Measurements from ENCODE around the gene PJVK. TPM values are rescaled to one million over a fixed set of nuclear protein-coding genes. Genes with fewer than 3 reads are reported as not detected.

The PJVK gene
- polyA plus RNA-seq, 1 experiment: 3.4 TPM

DNA sequence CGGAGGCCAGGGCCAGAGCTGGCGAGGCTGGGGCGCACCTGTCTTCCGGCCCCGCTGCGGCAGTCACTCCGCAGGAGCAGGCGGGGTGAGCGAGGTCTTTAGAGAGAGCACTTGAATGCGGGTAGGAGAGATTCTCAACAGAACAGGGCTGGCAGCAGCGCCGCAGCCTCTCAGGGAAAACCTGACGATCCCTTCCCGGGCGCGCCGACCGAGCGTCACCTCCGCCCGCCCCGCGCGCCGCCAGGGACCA lies 729 bp upstream of the PJVK start:
- H3K27me3 ChIP-seq (ENCODE audit: control insufficient read depth, insufficient read depth, low read length): no peaks in the 10 kb centered on the region
- CTCF ChIA-PET: interaction anchor here (0.6 to 4.7 kb wide), 5 partner anchors 31 to 338 kb away, joined by 4 to 20 read pairs (median 5); partner anchors contain the start of gene RBM45
- H3K9me3 ChIP-seq (ENCODE audit: control insufficient read depth, insufficient read depth, low read length): no peaks in the 10 kb centered on the region; the same call in 1 of the 2 replicates
- H3K27ac ChIP-seq (ENCODE audit: low read depth, low read length): no peak overlapping the region
- H3K4me3 ChIP-seq (ENCODE audit: low read depth, low read length): peak overlapping the region; percentile 86
- TF ChIP-seq CTCF (IDR thresholded peaks at IDR 0.05; ENCODE audit: low read depth, low read length): no peak
- POLR2A ChIA-PET: interaction anchor here (0.6 to 1.5 kb wide), 6 partner anchors 15 to 1190 kb away, joined by 3 to 13 read pairs (median 3); partner anchors contain the start of genes PLEKHA3 and RBM45
- peak; percentile 1 for DNase-seq (ENCODE audit: low read depth, low spot score)

DNA sequence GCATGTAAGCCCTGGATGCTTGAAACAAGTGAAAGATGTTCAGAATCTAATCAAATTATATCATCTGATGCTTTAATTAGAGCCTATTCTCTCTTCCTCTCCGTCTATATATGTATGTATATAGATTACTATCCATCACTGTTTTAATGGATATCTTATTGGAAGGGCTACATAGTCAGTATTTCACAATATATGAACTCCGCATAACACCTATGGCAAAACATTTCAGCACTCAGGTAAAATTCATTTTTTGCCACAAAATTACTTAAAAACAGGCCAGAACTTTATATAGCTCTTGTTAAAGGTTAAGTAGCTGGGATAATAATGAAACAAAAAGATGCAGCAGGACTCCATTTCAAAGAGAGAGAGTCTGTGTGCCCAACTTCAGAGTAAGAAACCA lies 1.2 kb downstream of the PJVK start:
- Histone ChIP-seq H3K27me3 (ENCODE audit: control insufficient read depth, insufficient read depth, low read length) (no peaks in the 10 kb centered on the region), H3K4me3 (ENCODE audit: low read depth, low read length) (no peak overlapping the region), H3K9me3 (ENCODE audit: control insufficient read depth, insufficient read depth, low read length) (no peaks in the 10 kb centered on the region; the same call in 1 of the 2 replicates), H3K27ac (ENCODE audit: low read depth, low read length) (no peak overlapping the region)
- TF ChIP-seq CTCF (IDR thresholded peaks at IDR 0.05; ENCODE audit: low read depth, low read length): no peak
- CTCF ChIA-PET: interaction anchor here (1.2 kb wide), 1 partner anchor 27 kb away, joined by 3 read pairs; no protein-coding TSS in a partner anchor
- no peak for DNase-seq (ENCODE audit: low read depth, low spot score)
- POLR2A ChIA-PET: no interaction called here

DNA sequence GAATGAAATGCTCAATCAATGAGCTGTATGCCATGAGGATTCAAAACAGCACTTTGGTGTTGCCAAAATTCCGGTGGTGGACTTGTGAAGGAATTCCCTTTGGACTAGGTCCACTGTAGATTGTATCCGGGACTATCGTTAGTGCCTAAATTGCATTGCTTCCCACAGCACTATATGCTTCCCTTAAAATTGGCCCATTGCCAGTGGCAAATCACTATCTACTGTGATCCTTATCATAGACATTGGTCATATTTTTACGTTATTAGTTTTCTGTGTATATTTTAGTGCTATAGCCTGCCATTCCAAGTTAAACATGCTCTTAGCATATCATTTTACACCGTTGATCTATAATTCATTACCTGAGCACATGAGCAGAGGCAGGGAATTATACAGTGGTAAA lies 1.7 kb downstream of the PJVK start:
- no peaks in the 10 kb centered on the region; the same call in 1 of the 2 replicates for H3K9me3 ChIP-seq (ENCODE audit: control insufficient read depth, insufficient read depth, low read length)
- H3K27me3 ChIP-seq (ENCODE audit: control insufficient read depth, insufficient read depth, low read length): no peaks in the 10 kb centered on the region
- H3K4me3 ChIP-seq (ENCODE audit: low read depth, low read length): no peak overlapping the region
- no peak for DNase-seq (ENCODE audit: low read depth, low spot score)
- TF ChIP-seq CTCF (IDR thresholded peaks at IDR 0.05; ENCODE audit: low read depth, low read length): no peak
- POLR2A ChIA-PET: no interaction called here
- H3K27ac ChIP-seq (ENCODE audit: low read depth, low read length): no peak overlapping the region
- CTCF ChIA-PET: interaction anchor here (1.2 kb wide), 1 partner anchor 27 kb away, joined by 3 read pairs; no protein-coding TSS in a partner anchor

GRCh38 chr2:178455947-178456346 lies 4.8 kb downstream of the PJVK start:
- POLR2A ChIA-PET: no interaction called here
- Histone ChIP-seq H3K27me3 (ENCODE audit: control insufficient read depth, insufficient read depth, low read length) (no peaks in the 10 kb centered on the region), H3K4me3 (ENCODE audit: low read depth, low read length) (no peak overlapping the region), H3K27ac (ENCODE audit: low read depth, low read length) (no peak overlapping the region), H3K9me3 (ENCODE audit: control insufficient read depth, insufficient read depth, low read length) (no peaks in the 10 kb centered on the region)
- CTCF ChIA-PET: no interaction called here
- DNase-seq (ENCODE audit: low read depth, low spot score): no peak
- TF ChIP-seq CTCF (IDR thresholded peaks at IDR 0.05; ENCODE audit: low read depth, low read length): no peak

DNA sequence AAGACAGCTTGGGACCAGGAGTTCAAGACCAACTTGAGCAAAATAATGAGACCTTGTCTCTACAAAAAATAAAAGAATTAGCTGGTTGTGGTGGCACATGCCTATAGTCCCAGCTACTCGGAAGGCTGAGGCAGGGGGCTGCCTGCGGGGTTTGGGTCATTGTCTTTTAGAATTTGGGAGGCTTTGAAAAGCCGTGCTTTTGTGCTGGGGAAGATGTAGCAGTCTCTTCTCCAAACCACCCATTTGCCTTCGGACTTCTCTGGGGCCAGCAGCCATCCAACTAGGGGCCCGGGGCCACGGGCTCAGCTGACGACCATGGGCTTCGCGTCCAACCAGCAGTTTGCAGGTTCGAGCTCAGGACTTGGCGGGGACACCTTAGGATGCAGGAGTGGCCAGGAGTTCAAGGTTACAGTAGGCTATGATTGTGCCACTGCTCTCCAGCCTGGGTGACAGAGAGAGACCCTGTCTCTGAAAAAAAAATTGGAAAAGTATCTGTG lies 6.3 kb downstream of the PJVK start:
- ChIA-PET CTCF (interaction anchor here (0.7 kb wide), 1 partner anchor 43 kb away, joined by 3 read pairs; no protein-coding TSS in a partner anchor), POLR2A (no interaction called here)
- TF ChIP-seq CTCF (IDR thresholded peaks at IDR 0.05; ENCODE audit: low read depth, low read length): no peak
- no peak overlapping the region for H3K4me3 ChIP-seq (ENCODE audit: low read depth, low read length)
- no peaks in the 10 kb centered on the region for H3K27me3 ChIP-seq (ENCODE audit: control insufficient read depth, insufficient read depth, low read length)
- H3K27ac ChIP-seq (ENCODE audit: low read depth, low read length): no peak overlapping the region
- DNase-seq (ENCODE audit: low read depth, low spot score): no peak
- H3K9me3 ChIP-seq (ENCODE audit: control insufficient read depth, insufficient read depth, low read length): no peaks in the 10 kb centered on the region

All from AG04450 (cell line).